ENCODE results near the gene SLMAP.
"Not testable (repeated sequence)": the region's sequence is repeated elsewhere in the genome, so short reads cannot be mapped to it uniquely, and the experiment has no call there.

SLMAP gene

DNA sequence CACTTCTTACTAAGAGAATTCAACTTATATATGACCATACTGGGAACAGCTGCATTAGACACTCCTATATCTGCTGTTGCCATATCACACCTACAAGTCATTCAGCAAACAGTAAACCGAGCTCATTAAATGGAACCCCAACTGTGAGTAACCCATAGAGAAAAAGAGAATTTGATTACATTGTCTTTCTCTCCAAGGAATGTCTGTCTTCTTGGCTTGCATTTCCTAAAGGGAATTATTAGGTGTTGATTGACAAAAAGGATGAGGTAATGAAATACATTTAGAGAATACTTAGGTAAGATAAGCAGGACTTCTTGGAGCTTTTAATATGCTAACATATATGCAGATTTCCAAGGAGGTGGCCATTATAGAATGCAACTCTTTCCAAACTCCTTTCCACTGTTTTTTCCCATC, 76.8 kb downstream of the SLMAP start:
- DNase-seq, result no peak

DNA sequence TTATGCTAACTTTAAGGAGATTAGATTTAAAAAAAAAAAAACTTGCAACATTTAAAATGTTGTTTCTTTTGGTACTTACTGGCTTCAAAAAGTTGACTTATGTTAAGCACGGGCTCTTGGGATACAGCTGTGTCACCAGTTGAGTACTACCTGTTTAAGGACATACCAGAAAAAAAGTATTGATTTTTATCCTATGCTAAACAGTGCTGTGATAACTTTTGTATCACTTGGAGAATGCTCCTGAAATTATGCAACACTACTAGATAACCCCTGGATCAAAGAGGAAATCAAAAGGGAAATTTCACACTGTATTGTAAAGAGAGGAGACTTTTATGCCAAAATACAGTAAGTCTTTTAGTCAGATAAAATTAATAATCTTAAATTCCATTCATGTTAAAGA, 77.7 kb downstream of the SLMAP start:
- DNase-seq, result no peak

DNA sequence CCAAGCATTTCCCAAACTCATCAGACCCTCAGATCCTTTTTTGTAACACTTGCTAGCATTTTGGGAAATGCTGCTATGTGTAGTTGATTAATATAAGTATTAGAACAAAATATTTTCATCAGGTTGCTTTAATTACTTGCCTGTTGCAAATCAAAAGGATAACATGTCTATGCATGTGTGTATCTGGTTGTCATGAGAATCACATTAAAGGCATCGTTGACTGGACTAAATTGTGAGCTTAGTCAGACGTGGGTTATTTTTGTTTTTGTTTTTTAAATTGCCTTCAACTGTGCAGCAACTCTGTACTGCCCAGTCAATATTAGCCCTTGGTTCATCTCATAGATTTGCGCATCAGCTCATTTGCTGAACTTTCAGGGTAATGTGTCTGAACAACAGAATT, 81.6 kb downstream of the SLMAP start:
- no peak for DNase-seq

DNA sequence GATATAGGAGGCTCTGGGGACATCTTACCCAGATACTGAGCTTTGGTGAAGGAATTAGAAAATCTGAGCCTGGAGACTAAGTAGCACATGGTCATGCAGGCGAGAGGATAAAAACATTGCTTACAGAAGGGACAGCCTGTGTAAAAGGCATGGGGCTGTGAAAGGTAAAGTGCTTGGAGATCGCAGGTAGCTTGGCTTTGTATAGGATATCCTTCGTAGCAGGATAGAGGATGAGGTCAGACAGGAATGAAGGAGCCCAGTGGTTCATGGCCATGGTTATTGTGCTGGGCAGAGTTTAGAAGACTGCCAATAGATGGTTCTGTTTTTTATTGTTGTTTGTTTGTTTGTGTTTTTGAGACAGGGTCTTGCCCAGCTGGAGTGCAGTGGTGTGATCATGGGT, 82.5 kb downstream of the SLMAP start:
- DNase-seq, result no peak

DNA sequence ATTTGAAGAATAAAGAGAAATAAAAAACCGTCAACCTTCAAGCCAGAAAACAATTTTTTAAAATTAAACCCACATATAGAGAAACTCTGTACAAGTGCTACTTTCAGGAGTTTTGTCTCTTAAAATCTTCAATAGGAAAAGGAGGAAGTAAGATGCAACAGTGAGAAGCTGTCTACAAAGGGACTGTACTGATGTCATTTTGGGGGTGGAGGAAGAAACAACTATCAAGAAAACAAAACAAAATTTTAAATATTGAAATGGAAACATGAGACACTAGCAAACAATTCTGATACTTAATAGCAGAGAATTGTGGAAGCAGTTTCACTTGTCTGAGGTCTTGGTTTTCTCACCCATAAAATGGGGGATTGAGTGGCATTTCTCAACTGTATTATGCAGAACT, 84.4 kb downstream of the SLMAP start:
- DNase-seq, result no peak

DNA sequence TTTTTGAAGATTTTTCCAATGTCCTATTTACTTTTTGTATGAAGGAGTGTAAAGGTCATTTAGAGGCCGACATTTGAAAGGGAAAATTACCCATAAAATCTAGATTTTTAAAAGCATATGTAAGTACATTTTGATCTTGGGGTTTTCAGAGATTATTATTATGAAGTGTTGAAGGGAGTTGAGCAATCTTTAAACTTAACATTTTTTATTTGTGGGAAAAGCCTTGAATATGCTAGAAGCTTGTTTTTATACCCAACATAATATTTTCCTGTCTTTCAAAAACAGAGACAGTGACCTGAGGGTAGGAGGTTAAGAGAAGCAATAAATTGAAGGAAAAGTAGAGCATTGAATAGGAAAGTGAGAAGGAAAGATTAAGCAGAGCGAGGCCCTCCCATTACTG, 85.7 kb downstream of the SLMAP start:
- no peak for DNase-seq

DNA sequence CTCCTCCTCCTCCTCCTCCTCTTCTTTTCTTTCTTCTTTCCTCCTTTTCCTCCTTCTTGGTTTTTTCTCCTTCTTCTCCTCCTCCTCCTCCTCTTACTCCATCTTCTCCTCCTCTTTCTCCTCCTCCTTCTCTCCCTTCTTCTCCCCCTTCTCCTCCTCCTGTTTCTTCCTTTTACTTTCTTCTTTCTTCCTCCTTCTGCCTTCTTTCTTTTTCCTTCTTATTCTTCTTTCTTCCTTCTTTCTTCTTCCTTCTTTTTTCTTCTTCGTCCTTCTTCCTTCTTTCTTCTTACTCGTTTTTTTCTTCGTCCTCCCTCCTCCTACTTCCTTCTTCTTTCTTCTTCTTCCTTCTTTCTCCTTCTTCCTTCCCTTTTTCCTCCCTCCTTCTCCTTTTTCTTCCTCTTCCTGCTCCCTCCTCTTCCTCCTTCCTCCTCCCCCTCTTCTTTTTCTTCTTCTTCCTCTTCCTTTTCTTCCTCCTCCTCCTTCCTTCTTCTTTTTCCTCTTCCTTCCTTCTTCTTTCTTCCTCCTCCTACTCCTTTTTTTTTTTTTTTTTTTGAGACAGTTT, 92.1 kb downstream of the SLMAP start:
- no peak for DNase-seq

DNA sequence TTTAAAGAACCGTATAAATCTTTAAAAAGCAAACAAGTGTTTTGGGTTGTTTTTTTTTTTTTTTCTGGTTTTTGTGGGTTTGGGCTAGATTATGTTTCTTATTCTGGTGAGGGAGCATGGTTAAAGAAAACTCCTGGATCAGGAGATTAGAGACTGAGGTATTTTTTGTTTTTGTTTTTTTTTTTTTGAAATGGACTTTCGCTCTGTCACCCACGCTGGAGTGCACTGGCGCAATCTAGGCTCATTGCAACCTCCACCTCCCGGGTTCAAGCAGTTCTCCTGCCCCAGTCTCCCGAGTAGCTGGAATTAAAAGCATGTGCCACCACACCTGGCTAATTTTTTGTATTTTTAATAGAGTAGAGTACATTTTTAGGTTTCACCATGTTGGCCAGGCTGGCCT, 95.2 kb downstream of the SLMAP start:
- no peak for DNase-seq

DNA sequence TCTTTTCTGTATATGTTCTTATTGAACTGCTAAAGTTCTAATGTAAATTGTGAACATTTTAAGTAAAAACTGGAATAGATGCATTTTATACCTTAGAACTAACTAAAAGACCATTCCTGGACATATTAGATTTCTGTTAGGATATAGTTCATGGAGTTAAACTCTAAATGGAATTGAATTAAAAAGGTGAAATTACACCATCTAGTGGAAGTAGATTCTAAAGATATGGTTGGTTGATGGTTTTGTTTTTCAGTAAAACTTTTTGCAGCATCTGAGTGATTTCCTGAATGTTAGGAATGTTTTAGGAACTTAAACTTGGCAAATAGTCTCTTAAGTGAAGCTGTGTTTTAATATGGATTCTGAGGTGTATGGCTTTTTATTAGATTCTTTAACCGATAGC, 96.8 kb downstream of the SLMAP start:
- DNase-seq, result peak; percentile 1

DNA sequence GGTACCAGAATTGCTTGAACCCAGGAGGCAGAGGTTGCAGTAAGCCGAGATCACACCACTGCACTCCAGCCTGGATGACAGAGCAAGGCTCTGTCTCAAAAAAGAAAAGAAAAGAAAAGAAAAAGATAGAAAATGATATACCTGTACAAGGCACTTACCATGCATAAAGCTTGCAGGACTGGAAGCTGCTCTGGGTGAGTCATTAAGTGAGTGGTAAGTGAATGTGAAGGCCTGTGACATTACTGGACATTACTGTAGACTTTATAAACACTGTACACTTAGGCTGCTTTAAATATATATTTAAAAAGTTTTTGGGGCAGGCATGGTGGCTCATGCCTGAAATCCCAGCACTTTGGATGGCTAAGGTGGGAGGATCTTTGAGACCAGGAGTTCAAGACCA, 99.2 kb downstream of the SLMAP start:
- no peak for DNase-seq

DNA sequence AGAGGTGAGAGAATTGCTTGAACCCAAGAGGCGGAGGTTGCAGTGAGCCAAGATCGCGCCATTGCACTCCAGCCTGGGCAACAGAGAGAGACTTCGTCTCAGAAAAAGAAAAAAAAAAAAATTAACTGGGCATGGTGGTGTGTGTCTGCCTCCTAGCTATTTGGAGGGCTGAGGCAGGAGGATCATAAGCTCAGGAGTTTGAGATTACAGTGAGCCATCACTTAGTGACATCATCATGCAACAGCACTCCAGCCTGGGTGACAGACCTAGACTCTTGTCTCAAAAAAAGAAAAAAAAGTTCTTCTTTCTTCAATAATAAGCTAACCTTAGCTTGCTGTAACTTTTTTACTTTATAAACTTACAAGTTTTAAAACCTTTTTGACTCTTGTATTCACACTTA, 99.8 kb downstream of the SLMAP start:
- no peak for DNase-seq

DNA sequence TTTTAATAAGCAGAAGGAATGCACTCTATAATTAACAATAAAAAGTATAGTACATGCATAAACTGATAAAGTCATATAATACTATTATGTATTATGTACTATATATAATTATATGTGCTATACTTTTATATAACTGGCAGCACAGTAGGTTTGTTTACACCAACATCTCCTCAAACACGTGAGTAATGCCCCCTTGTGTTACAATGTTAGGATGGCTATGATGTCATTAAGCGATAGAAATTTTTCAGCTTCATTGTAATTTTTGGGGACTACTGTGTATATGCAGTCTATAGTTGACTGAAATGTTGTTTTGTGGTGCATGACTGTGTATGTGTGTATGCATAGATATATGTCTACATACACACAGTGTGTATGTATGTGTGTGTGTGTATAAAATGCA, 100.6 kb downstream of the SLMAP start:
- no peak for DNase-seq

DNA sequence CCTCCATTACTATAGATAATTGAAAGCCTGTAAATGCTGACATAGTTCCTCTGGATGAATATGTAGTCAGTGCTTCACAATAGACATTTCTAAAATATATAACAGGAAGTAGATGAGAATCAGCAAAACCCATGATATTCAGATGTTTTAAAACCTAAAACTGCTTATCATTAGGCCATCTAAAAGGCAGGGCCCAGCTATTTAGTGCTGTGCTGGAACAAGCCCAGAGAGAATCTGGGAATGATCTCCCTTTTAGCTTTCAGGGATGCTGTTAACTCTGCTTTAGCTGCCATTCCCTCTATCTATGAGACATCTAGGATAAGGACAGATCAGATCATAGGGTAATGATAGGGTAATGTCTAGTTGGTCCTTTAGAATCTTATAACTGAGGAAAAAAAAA, 106.8 kb downstream of the SLMAP start:
- no peak for DNase-seq

DNA sequence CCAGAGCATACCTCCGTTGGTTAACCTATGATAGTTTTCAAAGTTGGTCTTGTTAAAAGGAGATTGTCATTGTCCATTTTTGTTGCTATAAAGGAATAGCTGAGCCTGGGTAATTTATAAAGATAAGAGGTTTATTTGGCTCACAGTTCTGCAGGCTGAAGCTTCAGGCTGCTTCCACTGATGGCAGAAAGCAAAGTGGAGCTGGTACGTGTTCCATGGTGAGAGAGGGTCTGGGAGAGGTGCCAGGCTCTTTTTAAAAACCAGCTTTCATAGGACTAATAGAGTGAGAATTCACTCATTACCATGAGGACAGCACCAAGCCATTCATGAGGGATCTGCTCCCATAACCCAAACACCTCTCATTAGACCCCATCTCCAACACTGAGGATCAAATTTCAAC, 107.3 kb downstream of the SLMAP start:
- DNase-seq, result no peak

DNA sequence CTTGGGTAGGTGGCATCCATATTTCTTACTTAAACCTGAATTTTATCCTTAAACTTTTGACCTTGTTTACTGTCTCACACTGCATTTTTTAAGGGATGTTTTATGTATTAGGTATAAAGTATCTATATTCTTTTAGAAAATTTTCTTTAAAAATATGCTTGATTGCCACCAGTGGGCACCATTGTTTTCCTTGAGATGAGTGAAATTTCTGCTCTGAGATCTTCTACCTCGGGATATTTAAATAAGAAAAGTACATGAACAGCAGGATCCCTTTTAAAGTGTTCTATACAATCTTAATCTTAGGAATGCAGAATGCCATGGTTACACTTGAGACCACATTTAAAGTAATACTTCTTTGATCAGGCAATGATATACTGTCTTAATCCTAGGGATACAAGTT, 108.7 kb downstream of the SLMAP start:
- DNase-seq, result no peak

DNA sequence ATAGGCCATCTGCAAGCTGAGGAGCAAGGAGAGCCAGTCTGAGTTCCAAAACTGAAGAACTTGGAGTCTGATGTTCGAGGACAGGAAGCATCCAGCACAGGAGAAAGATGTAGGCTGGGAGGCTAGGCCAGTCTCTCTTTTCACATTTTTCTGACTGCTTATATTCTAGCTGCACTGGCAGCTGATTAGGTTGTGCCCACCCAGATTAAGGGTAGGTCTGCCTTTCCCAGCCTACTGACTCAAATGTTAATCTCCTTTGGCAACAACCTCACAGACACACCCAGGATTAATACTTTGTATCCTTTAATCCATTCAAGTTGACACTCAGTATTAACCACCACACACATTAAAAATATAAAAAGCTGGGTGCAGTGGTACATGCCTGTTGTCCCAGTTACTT, 113.0 kb downstream of the SLMAP start:
- DNase-seq, result not testable (repeated sequence)

DNA sequence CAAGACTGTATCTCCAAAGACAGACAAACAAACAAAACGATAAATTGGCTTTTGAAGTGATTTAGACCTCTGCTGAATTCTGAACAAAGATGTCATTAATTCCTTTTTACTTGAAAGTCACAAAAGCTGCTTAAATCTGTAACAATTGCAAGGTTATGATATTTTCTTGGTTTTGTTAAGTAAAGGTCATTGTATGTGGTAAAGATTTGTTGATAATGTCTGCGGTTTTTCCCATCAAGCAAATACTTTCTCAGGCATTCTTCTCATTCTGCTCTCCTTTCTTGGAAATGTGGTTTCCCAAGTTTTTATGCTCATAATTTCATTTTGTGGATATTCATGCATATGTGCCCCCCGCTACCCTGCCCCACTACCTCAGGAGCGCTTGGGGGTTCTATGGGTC, 116.5 kb downstream of the SLMAP start:
- no peak for DNase-seq

DNA sequence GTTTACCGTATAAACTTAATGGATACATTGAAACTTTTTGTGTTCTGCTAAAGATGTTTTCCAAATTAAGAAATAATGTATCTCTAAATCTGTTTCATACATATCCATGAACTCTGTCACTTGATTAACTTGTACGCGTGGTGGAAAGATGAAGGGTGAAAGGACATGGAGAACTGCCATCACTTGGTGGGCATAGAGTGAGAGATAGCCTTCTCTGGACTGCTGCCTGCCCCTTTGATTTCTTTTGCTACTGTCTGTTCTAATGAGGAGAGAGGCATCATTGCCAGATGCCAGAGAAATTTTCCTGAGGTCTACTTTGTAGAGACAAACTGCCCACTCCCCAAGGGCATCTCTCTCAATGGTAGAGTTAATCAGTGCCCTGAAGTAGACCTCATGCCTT, 120.5 kb downstream of the SLMAP start:
- DNase-seq, result no peak

DNA sequence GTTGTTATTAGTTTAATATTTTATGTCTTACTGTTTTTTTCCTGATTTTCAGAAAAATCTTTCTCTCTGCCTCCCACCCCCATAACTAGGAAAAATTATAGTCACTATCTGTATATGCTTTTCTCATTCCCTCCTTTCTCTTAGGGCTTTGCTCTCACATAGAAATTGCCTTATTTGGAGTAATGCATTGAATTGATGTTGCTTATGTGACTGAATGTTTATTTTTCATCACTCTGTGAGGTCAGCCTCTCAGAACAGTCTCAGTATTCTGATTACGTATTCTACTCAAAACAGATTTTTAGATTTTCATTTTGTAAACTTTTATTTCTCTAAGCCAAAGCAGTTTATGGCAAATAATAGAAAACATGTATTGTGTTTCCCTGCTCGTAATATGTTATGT, 121.0 kb downstream of the SLMAP start:
- DNase-seq, result no peak

DNA sequence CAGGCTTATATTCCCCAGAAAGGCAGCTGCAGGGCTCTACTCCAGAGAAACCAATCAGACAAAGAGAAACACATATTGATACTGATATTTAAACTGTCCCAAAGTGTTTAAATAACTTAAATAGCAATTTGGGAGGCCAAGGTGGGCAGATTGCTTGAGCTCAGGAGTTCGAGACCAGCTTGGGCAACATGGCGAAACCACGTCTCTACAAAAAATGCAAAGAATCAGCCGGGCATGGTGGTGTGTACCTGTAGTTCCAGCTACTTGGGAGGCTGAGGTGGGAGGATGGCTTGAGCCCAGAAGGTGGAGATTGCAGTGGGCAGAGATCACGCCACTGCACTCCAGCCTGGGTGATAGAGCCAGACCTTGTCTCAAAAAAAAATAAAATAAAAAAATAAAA, 128.3 kb downstream of the SLMAP start:
- DNase-seq, result not testable (repeated sequence)

DNA sequence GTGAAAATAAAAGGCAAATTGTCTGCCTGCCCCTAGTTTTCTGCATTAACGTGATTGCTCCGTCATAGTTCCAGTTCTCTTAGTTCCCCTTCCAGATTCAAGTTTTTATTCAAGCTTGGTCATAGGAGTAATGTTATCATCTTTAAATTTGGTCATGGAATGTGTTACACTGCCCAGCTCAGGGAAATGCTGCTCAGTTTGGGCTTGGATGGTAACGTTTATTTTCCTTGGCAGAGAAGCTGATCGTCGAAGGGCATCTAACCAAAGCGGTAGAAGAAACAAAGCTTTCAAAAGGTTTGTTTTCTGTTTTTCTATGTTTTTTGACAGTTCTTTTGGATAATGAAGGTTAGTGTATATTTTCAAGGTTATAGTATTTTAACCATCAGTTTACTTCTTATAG, 133.7 kb downstream of the SLMAP start:
- DNase-seq, result no peak

DNA sequence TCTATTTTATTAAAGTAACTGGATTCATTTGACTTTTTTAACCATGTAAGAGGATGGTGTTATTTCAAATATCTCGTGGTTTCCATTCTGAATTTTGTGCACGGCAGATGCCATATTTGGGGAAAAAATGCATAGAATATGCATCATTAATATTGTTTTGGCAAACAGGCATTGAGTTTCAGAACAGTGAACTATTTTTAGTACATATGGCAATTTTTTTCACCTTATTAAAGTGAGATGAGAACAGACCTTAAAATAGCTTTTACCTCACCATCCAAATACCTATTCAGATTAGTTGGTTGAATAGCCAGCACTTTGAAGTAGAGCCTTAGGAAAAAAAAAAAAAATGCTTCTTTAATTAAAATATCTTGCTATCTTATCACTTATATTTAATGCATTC, 134.8 kb downstream of the SLMAP start:
- no peak for DNase-seq

DNA sequence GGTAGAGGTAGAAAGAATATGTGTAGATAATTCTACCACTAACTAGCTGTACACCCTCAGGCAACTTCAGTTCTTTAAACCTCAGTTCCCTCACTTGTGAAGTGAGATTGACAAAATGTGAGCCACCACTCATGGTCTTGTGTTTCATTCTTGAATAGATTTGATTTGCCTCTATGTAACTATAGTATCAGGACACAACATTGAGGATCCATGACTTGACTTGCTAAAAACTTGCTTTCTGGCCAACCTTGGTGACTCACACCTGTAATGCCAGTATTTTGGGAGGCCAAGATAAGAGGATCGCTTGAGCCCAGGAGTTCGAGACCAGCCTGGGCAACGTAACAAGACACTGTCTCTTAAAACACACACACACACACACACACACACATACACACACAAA, 136.3 kb downstream of the SLMAP start:
- no peak for DNase-seq

DNA sequence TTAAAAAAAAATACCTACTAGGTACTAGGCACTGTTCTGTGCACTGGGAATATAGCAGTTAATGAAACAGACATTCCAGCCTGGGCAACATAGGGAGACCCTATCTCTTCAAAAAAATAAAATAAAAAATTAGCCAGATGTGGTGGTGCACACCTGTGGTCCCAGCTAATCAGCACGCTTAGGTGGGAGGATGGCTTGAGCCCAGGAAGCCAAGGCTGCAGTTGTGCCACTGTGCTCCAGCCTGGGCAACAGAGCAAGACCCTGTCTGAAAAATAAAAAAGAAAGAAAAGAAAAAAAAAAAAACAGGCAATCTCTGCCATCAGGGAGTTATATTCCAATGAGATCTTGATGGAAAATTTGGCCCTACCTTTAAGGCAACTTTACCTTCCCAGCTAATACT, 137.0 kb downstream of the SLMAP start:
- DNase-seq, result no peak

DNA sequence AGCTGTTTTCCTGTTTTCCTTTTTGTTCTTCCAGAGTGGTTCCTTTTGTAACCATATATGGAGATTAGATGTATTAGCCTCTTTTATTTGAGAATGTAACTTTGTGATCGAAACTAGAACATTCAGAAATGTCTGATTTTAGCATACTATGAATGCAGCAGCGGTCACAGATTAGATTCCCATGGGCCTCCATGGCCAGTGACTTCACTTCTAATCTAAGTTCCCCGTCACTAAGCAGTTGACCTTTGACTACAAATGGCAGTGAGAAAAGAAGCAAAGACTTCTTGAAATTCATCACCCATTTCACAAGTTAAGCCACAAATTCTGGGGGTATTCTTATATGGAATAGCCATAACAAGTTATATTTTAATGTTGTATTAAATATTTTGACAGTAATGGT, 137.6 kb downstream of the SLMAP start:
- no peak for DNase-seq

DNA sequence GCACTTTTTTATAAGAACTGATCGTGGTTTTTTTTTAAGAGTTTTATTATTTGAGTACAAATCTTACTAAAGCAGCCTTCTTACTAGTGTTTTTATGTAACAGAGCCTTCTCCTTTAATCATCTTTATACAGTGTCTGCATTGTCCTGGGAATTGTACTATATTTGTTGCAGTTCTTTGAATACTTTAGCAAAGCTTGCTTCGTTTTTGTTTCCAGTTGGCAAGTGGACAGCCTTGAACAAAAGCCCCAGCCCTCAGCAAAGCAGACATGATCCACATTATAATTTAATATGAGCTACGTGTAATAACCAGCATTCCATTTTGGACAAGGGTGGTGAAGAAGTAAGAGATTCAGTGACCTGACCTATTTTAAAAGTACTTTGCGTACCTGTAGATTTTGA, 139.9 kb downstream of the SLMAP start:
- peak; percentile 44 for DNase-seq

All from NCI-H748 treated with DMSO at 0.1 percent for 48 hours (cell line).